HG03565 (cell line): ENCODE results near the gene DDAH1.
"Not testable (repeated sequence)": the region's sequence is repeated elsewhere in the genome, so short reads cannot be mapped to it uniquely, and the experiment has no call there.

ENCODE experiments used
- ATAC-seq: cut with Tn5 transposase; IDR thresholded peaks from one replicate; pipeline ENCODE4 v1.9.1; 2021; ENCODE audit warnings: mild to moderate bottlenecking, moderate library complexity; ENCODE audit not compliant: unreplicated experiment

DDAH1 gene

DNA sequence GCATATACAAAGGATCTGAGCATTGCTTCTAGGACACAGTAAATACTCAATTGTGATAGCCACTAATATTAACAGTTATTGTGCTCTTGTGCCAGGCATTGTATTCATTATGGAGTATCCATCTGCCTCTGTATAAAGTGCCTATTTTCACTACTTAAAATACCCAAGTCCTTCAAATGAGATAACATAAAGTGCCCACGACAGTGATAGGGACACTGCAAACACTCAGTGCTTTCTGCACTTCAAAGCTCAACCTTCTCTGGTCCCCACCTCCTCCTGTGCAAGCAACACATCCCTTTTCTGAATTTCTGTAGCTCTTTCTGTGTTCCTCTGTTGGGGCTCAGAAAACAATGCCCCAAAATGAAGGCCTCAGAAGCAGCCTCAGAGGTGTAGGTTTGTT lies 6.6 kb upstream of the DDAH1 start:
- ATAC-seq, result no peak

DNA sequence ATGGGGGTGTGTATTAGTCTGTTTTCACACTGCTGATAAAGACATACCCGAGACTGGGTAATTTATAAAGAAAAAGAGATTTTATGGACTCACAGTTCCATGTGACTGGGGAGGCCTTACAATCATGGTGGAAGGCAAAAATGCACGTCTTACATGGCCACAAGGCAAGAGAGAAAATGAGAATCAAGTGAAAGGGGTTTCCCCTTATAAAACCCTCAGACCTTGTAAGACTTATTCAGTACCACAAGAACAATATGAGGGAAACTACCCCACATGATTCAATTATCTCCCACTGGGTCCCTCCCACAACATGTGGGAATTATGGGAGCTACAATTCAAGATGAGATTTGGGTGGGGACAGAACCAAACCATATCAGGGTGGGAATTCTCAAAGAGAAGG lies 5.2 kb upstream of the DDAH1 start:
- ATAC-seq, result not testable (repeated sequence)

DNA sequence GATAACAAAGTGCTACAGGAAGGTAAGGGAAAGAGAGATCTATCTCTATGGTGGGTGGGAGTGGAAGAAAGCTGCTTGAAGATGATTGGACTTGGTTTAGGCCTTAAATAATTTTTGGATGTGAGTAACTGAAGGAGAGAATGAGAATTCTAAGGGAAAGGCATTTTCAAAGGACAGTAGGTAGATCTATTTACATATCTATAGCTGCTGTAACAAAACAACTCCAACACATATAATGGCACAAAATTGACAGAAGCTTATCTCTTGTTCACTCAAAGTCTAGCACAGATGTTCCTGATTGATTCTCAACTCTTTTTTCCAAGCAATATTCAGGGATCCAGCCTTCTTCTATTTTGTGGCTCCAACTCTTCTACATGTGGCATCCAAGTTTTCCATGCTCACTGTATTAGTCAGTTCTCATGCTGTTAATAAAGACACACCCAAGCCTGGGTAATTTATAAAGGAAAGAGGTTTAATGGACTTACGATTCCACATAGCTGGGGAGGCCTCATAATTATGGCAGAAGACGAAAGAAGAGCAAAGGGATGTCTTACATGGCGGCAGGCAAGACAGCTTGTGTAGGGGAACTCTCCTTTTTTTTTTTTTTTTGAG lies 3.1 kb upstream of the DDAH1 start:
- ATAC-seq, result no peak

DNA sequence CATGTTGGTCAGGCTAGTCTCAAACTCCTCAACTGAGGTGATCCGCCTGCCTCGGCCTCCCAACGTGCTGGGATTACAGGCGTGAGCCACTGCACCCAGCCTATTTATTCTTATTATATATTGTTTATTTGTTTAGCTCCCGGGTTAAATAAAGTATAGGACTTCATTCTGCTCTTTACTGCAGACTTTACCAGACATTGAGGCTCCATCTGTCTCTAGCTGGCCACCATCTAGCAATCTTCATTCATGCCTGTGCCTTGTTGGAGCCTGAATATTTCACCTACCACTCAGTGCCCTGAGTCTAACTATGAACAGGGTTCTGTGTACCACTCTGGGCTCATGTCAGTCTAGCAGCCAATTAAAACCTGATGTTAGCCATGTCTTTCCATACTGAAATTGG lies 2.1 kb upstream of the DDAH1 start:
- ATAC-seq, result no peak

DNA sequence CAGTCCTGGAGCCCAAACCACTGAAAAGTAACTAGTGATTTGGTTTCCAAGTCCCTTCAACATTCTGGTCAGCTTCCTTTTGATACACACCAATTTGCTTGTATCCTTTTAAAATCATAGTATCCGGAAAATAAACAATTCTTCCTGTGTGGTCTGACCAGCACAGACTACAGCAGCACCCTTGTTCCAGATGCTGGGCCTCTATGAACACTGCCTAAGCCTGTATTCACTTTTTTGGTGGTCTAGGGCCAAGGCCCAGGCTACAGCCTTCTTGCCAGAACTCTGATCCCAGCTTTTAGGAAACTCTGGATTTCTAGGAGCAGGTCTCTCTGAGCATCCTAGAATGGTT lies 801 bp upstream of the DDAH1 start:
- no peak for ATAC-seq

DNA sequence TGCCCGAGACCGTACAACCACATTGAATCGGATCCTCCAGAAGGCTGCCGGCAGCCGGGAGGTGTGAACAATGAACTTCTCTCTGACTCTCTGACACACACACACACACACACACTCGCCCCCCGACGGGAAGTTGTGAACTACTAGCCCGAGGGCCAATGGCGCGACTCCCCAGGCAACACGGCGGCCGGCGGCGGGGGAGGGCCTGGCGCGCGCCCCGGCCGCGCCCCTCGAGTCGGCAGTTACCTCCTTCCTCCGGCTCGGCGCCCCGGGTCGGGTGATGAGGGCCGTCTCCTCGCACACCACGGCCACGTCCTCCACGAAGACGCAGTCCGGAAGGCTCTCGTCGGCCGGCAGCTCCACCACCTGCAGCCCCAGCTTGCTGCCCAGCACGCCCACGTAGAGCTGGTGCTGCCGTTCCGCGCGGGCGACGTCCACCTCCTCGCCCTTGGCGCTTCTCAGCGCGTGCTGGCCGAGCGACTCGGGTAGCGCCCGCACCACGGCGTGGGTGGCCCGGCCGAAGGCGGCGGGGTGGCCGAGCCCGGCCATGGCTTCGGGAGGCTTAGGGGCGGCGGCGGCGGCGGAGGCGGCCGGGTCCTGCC lies 361 bp downstream of the DDAH1 start:
- ATAC-seq, result peak; percentile 33

DNA sequence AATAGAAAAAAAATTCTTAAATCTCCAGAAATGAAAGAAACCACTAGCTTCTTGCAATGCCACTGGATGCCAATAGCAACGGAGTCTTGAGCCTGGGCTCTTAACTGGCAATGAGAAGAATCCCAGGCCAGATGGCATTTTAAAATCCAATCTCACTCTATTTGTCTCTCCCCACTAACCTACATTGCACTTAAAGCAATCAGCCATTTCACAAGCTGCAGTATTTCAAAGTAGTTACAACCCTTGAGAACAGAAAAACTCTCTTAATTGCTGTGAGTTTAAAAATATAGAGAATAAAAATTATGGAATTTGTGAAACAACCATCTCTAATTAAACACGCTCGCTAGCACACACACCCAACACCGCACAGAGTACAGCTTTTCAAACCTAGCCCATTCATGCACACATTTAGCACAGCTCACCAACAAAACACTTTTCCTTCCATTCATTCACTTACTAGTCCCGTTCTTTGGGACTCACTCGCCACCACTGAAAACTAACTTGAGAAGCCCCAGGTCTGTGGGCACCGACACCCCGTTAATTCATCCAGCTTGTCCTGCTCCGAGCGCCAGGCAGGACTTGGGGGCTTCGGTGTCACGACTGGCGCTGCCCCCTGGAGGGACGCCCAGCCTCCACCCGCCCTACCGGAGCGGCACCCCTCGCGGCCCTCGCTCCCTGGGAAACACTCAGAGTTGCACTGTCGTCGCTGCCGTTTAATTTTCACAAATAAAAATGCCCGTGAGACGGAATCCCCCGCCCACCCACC lies 1.0 kb downstream of the DDAH1 start:
- no peak for ATAC-seq

DNA sequence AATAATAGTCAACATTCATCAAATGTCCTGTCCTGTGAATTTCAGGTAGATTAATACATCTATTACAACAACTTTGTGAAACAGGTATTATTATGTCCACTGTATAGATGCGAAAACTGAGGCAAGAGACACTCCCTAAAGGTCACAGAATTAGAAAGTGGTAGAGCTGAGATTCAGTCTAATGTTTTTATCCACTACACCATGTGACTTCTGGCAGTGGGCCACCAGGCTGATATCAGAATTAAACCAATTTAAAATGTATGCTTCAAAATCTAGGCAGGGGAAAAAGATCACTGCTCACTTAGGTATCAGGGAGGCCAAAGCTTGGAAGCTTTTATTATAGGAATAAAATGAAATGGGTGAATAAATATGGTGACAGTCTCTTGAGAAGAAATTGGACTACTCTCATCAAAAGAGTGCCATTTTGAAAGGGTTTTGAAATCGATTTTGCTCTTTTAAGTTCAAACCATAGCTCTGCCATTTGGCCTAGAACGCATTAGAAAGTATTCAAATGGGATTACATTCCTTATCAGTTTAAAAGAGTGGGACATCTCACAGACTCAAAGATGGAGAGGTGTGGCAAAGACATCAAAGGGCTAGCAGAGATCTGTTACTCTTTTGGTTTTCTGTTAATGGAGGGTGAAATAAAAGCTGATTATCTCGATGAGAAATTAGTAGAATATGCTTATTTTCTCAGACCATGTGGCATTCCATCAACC lies 1.9 kb downstream of the DDAH1 start:
- no peak for ATAC-seq

DNA sequence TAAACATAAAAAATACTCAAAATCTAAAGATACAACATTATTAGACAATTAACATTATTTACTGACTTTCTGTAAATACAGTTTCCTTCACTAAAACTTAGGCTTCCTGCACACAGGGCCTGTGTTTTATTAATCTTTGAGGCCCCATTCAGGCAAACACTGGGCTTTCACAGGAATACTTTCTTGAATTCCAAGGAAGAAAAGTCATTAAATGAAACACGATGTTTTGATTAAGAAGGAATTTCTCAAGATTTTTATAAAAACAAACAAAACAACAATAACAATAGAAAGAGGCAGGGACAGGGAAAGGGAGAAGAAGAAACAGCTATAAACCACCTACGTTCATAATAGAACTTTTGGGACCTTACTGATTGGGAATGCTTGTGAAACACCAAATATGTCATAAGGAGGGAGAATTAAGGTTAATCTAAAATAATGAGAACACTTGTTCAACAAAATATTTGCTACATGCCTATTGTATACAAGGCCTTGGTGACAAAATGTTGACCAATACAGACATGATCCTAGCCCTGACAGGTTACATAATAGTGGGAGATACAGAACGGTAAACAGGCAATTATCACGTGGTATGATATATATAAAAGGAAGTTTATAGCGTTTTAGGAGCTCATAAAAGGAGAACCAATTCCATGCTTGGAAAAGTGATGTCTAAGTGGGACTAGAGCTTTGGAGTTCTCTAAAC lies 3.6 kb downstream of the DDAH1 start:
- no peak for ATAC-seq

DNA sequence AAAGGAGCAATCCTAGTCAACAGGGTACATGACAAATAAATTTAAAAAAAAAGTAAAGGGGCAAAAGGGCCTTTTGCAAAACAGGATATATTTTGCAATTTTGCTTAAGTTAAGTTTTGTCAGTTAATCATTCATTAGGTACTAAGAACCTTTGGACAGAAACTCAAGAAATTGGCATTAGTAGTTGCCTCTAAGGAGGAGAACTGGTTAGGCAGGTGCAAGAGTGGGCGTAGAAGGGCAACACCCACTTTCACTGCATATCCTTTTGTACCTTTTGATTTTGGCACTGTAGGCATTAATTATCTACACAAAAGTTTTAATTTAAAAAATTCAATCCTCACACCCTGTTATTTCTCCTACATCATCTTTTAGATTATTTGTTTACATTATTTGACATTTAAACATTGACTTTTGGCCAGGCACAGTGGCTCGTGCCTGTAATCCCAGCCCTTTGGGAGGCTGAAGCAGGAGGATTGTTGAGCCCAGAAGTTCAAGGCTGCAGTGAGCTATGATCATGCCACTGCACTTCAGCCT lies 4.3 kb downstream of the DDAH1 start:
- ATAC-seq, result no peak

DNA sequence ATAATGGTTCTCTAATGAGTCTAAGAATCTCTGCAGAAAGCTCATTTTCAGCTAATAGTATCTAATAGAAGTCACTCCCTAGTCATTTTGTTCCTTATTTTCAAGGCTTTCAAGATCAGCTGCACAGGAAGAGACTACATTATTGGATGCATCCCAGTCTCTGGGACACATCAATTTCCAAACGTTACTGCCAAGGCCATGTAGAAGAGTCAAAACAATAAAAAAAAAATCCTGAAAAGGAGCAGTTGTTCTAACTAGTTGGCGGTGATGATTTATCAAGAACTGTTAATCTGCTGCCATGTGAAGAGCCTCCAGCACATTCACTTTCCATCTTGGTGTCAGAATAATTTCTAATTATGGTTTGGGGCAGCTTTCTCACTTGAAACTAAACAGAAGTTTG lies 5.7 kb downstream of the DDAH1 start:
- ATAC-seq, result no peak

DNA sequence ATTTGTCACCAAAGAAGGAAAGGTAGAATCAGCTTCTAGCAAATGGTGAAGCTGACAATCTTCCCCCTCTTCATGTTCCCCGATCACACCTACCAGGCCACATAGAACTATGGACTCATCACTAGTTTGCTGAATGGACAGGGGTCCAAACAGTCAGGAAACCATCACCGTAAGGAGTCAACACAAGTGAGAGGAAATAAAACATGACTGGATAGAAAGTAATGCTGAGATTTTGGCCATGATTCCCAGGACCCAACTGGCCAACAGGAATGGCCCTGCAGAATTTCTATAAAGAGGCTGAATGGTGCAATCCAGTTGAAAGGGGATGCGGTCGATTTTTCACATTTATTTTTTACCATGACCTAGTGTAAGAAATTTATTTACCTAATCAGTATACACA lies 10.7 kb downstream of the DDAH1 start:
- no peak for ATAC-seq

DNA sequence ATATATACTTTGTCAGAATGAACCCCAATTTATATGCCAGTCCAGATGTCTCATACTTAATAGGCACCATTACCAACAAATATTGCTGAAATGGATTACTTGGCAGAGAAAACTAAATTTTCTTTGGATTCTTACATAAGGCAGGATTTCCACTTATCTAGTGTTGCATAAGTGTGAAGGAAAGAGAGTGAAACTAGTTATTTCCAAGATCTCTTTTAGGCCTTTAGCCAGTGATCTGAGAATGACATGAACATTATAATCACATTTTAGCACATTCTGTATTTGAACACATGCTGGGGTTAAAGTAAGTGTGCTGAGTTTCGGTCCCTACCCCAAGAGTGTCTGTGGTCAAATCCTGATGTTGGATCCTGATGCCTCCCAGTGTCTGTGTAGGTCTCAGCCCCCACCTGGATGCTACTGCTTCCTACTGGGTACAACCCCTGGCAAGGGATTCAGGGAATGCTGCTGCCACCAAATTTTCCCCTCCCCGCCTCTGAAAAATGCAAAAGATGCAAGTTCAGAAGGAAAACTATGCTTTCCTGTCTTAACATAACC lies 11.2 kb downstream of the DDAH1 start:
- ATAC-seq, result no peak

DNA sequence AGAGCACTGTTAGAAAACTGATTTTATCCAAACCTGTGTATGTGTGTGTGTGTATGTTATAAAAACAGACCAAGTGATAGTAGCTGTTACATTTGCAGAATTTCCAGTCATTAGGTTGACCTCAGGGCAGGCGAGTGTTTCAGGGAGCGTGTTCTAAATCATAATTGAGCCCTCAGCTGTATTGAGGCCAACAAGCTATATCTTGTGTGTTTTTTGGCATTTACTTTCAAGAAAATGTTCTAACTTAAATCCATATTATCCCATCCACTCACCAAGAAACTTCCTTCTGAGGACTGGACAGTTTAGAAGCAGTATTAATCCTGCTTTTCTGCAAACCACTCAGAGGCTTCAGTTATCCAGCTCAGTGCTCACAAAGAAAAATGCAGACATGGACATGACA lies 12.0 kb downstream of the DDAH1 start:
- no peak for ATAC-seq

DNA sequence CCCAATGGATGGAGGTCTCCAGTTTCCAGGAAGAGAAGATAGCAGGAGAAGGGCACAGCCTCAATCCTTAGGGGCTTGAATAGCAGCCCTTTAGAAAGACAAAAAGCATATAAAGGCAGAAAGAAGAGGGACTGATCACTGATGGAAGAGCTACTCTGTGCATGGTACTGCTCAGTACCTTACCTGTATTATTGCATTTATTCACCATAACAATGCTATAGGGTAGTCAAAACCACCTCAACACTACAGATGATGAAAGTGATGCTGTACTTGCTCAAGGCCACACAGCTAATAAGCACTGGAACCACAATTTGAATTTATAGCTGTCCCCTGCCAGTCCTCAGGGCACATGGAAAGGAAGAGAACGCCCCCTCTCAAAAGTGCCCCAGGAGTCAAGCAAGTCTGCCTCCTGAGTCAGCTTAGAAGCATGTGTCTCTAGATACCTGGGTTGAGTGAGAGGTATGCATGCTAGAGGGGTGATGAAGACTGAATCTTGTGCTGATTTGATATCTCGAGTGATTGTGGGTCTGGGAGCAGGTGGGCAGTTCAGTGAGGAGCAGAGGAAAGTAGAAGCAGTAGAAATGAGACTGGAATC lies 13.6 kb downstream of the DDAH1 start:
- no peak for ATAC-seq

DNA sequence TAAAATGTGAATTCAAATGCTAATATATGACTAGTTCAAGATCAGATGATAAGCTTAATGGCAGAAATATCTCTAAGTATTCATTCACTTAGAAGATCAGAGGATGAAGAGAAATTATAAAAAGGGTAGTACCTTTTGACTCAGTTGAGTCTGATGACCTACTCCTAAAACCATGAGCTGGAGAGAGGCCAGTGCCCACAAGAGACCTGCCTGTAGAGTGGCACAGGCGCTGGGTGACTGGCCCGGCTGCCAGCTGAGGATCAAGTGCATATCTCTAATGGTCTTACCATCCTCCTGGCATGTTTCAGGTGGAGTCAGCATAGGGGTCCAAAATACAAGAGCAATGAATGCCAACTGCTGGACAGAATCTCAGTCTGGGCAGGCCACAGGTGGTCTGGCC lies 14.1 kb downstream of the DDAH1 start:
- no peak for ATAC-seq

DNA sequence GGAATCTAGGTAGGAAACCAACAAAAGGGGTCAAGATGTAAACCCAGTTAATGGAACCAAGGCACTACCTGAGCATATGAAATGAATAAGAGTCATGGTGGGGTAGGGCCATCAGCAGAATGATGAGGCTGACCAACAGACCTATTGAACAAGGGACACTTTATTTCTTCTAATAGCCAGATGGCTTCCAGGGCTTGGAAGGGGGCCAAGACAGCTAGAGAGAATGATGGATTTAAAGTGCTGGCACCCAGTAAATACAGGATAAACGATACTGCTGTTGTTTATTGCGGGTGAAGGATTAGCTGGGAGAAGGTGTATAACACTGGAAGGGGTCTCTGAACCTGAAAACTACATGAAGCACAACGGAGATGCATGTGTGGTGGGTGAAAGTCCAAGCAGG lies 15.6 kb downstream of the DDAH1 start:
- ATAC-seq, result no peak

DNA sequence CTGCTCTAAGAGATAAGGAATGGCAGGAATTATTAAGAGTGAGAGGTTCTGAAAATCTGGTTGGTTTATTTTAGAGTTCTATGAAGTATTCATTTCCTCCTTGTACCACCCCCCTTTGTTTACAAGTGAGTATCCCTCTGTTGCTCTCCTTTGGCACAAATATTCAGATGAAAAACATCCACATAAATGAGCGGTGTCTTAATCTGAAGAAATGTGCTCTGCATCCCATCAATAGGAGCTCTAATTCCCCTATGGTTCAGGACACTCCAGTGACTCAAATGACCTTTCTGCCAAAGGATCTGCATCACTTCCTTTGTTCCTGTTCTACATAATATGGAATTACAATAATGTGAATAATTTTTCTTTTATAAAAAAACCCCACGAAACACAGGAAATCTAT lies 16.6 kb downstream of the DDAH1 start:
- no peak for ATAC-seq

DNA sequence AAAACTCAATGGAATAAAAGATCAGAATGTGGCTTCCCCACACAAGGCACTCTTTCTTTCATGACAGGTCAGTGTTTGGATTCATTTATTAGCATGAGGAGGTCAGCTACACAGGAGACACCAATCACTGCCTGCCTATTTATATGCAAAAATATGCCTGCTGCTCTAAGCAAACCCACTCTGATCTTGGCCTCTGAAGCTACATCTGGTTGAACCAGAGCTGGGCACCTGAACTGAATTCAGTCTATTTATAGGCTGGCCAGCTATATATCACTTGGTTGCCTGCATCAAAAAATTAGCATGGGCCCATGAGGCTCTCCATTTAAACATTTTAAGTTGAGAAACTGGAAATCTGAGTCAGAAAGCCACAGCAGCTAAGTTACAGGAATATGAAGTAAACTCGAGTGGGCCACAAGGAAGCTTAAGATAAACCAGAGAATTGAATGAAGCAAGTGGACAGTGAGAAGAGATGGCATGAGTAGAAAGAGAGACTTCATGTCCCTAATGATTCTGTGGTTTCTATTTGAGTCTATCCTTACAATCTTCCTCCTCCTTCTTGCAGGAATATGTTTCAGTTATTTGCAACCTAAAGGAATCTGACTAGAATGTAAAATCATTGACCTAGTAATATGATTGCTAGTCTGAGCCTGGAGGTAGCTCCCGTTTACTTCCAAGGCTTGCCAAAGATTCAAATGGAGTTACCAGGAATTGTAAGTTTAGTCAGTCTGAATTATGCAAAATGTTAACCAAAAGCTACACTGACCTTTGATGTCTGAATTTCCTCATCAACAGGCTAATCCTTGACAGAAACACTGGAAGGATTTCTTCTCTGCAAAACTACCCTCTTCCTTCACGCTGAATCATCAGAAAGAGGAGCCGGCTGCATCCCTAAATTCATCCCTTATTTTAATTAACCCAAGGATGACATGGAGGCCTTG lies 17.7 kb downstream of the DDAH1 start:
- no peak for ATAC-seq
